Astrocyte of the cerebellum (primary cell): ENCODE results near the gene TRABD.
A peak's percentile ranks its signal among the peaks of the same experiment; 100 is the strongest.

ENCODE experiments used
- DNase-seq: peaks from one replicate; pipeline ENCODE4 v3.0.0-alpha.2; 2011; ENCODE audit warnings: low read depth
- H3K4me3 ChIP-seq: 2 replicates; pipeline ENCODE4 v1.5.1; 2011; ENCODE audit warnings: mild to moderate bottlenecking, low read depth, low read length, moderate library complexity
- in situ Hi-C: cut with HindIII; loops from 2 replicates; pipeline ENCODE4 v1.10.0; 2017; ENCODE audit warnings: low sequenced_read_pairs
- TF ChIP-seq, protein P1 (sequence below): IDR thresholded peaks from 2 replicates; pipeline ENCODE4 v1.5.1; 2012; ENCODE audit warnings: low read length, low read depth, moderate library complexity, mild to moderate bottlenecking; ENCODE audit errors: missing control alignments

The TRABD gene

DNA sequence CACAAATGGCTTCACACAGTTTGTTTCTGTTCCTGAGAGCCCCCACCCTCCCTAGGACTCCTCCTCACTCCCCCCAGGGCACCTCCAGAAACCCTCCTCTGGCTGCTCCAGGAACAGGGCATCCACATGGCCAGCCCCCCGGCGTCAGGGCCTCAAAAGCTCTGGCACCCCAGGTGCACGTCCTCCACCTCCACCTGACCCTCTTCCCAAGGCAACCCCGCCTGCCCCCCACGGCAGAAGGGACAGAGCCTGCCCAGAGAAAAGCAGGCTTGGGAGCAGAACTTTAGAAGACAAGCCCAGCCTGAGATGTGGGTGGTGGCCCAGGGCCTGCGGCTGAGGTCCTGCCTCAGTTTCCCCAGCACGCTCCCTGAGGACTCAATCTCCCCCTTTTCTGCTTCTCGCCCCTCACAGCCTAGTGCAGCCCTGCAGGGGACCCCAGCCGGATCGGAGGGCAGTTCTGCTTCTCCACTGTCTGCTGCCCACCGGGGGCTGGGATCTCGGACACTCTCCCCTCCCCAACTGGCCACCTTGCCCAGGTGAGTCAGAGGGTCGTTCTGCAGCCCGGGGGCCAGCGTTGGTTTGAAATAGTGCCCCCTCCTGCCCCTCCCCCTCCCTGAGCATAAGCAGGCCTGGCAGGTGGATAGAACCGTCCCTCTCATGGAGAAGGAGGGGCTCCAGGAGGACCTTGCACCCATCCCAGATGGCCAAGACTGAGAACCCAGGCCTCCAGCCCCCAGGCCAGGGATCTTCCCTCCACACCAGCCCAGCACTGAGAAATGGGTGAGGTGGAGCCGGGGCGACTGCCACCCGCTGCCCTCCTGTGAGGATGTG is 2.4 kb upstream of the TRABD start:
- TF ChIP-seq, protein P1, sequence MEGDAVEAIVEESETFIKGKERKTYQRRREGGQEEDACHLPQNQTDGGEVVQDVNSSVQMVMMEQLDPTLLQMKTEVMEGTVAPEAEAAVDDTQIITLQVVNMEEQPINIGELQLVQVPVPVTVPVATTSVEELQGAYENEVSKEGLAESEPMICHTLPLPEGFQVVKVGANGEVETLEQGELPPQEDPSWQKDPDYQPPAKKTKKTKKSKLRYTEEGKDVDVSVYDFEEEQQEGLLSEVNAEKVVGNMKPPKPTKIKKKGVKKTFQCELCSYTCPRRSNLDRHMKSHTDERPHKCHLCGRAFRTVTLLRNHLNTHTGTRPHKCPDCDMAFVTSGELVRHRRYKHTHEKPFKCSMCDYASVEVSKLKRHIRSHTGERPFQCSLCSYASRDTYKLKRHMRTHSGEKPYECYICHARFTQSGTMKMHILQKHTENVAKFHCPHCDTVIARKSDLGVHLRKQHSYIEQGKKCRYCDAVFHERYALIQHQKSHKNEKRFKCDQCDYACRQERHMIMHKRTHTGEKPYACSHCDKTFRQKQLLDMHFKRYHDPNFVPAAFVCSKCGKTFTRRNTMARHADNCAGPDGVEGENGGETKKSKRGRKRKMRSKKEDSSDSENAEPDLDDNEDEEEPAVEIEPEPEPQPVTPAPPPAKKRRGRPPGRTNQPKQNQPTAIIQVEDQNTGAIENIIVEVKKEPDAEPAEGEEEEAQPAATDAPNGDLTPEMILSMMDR = no peak
- DNase-seq = no peak
- no peak overlapping the region for H3K4me3 ChIP-seq
- in situ Hi-C loops = no loop called here

DNA sequence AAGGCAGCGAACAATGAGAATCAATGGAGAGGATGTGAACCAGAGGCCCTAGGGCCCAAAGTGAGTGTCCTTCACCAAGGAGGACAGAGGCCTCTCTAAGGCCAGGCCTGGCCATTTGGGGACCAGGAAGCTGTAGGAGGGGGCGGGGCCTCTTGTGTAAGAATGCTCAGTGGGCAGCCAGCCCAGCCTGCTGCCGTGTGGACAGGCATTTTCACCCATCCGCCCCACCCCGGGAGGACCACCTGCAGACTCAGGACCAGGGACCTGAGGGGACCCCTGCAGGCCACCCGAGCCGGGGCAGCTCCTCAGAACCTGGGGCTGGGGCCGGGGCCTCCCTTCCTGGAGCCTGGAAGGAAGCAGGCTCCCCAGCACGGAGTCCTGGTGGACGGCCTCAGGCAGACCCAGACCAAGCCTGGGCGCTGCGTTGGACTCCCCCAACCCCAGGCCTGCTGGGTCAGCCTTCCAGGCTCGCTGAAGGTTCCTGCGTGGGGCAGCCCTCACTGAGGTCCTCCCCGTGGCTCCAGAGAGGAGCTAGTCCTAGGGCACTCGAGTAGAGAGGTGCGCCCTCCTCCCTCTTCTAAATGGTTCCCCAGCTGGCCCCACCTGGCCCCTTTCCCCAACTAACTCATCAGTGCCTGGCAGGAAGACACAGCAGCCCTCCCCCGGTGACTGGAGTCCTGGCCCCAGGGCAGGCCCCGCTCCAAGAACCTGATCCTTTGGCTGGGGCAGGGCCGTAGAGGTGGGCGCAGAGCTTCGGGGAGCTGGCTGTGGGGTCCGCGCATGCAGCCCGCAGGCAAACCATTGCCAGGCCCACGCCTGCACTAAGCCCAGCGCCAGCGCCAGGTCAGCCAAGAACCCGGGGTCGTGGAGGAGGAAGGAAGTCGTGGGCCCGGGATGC is 1.5 kb upstream of the TRABD start:
- TF ChIP-seq, protein P1 = no peak
- in situ Hi-C loops = no loop called here
- DNase-seq = no peak
- no peak overlapping the region for H3K4me3 ChIP-seq

DNA sequence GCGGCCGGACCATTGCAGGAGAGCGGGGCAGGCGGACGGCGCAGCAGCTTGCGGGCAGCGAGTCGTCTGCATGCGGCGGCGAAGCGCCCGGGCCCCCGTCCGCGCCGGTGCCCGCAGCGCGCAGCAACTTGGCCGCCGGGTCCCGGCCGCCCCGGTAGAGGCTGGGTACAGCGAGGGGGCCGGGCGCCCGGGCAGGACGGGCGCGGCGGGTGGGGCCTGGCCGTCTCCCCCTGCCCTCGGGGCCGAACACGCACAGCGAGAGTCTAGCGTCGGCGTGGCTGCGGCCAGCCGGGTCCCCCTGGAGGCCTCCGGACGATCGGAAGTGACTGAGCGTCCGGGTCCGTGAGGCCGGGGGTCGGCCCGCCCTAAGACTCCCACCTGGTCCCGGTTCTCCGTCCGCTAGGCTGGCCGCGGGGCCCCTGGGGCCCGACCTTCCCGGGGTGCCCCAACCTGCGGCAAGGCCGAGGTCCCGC is 775 bp upstream of the TRABD start:
- H3K4me3 ChIP-seq = peak overlapping the region; percentile 40
- in situ Hi-C loops = no loop called here

DNA sequence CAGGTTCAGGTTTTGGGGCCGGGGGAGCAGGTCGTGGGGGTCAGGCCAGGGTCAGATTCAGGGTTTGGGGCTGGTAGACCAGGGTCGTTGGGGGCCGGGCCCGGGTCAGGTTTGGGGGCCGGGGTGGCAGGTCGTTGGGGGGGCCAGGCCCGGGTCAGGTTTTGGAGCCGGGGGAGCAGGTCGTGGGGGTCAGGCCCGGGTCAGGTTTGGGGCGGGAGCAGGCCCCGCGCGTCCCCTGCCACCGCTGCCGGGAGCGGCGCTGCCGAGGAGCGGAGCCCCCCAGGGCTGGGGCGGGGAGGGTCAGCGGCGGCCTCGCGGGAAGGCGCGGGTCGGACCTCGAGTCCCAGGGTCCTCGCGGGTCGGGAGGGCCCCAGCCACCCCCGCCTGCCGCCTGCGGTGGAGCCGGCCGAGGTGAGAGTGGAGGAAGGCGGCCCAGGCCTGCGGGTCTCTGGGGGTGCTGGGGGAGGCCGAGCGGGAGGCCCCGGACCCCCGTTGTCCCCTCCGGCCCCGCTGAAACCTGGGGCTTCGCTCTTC is 535 bp downstream of the TRABD start:
- TF ChIP-seq, protein P1 = no peak
- H3K4me3 ChIP-seq = peak overlapping the region; percentile 59
- in situ Hi-C loops = no loop called here
- DNase-seq = no peak

More for the DNA sequence above, 775 bp upstream of the TRABD start:
- TF ChIP-seq, protein P1 = no peak
- no peak for DNase-seq

DNA sequence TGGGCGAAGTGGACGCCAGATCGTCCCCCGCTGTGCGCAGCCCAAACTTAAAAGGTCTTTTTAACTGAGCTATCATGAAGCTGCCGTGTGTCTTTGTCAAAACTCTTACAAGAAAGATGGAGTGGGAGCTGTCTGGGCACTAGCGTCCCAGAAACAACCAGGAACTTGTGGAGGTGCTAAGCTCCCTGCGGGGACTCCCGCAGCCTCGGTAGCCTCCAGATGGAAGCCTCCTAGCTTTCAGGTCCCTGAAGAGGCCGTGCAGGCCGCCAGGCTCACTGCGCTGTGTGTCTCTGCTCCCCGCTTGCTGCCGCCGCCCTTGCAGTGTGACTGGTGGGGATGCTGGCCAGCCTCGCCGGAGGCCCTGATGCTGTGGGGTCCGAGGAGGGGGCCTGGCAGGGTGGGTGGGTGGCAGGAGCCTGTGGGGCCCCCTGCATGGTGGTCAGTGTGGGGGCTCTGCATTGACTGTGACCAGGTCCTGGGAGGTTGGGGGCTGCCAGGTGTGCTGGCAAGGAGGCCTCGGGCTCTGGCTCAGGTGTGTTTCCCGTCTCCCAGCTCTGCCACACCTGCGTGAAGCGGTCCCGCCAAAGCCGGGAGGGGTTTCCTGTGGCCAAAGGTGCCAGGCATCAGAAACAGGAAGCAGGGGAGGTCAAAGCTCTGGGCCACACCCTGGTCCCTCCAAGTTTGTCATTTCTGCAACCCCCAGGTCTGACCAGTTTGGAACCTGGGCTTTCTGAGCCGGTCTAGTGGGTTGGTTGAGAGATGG is 1.2 kb downstream of the TRABD start:
- no peak for DNase-seq
- TF ChIP-seq, protein P1 = no peak
- in situ Hi-C loops = no loop called here
- H3K4me3 ChIP-seq = peak overlapping the region; percentile 59

DNA sequence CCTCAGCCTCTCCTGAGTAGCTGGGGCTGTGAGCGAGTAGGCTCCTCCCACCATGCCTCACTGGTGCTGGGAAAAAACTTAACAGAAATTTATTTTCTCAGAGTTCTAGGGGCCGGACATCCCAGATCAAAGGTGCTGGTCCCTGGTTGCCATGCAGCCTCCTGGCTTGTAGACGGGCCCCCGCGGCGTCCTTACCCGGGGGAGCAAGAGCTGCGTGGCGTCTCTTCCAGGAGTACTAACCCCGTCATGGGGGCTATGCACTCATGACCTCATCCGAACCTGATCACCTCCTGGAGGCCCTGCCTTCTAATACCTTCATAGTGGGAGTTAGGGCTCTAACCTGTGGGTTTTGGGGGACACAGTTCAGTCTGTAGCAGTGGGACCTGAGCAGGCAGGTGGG is 2.6 kb downstream of the TRABD start:
- in situ Hi-C loops = no loop called here
- DNase-seq = no peak

More for the DNA sequence above, 2.6 kb downstream of the TRABD start:
- TF ChIP-seq, protein P1 = no peak
- no peak overlapping the region for H3K4me3 ChIP-seq
